LNCaP clone FGC (cell line): ENCODE results near the gene PHF19.

Experiments
- DNase-seq: peaks from one replicate; pipeline ENCODE4 v3.0.0-alpha.2; 2011; ENCODE audit warnings: low read depth
- H3K4me3 ChIP-seq: 2 replicates; pipeline ENCODE4 v1.5.1; 2011; ENCODE audit warnings: mild to moderate bottlenecking, low read depth, low read length, control low read depth
- TF ChIP-seq, protein P1 (sequence below): IDR thresholded peaks from 2 replicates; pipeline ENCODE4 v1.5.1; 2012; ENCODE audit warnings: mild to moderate bottlenecking; ENCODE audit not compliant: control insufficient read depth, insufficient read depth; ENCODE audit errors: extremely low read depth

Gene PHF19

GRCh38 chr9:120859361-120859760 lies 17.6 kb downstream of the PHF19 start:
- no peak overlapping the region for H3K4me3 ChIP-seq
- no peak for DNase-seq
- TF ChIP-seq, protein P1, sequence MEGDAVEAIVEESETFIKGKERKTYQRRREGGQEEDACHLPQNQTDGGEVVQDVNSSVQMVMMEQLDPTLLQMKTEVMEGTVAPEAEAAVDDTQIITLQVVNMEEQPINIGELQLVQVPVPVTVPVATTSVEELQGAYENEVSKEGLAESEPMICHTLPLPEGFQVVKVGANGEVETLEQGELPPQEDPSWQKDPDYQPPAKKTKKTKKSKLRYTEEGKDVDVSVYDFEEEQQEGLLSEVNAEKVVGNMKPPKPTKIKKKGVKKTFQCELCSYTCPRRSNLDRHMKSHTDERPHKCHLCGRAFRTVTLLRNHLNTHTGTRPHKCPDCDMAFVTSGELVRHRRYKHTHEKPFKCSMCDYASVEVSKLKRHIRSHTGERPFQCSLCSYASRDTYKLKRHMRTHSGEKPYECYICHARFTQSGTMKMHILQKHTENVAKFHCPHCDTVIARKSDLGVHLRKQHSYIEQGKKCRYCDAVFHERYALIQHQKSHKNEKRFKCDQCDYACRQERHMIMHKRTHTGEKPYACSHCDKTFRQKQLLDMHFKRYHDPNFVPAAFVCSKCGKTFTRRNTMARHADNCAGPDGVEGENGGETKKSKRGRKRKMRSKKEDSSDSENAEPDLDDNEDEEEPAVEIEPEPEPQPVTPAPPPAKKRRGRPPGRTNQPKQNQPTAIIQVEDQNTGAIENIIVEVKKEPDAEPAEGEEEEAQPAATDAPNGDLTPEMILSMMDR, result no peak

GRCh38 chr9:120857902-120858301 lies 19.1 kb downstream of the PHF19 start:
- no peak for DNase-seq
- TF ChIP-seq, protein P1, result no peak
- no peak overlapping the region for H3K4me3 ChIP-seq

- no peak for DNase-seq
- TF ChIP-seq, protein P1, result no peak
- H3K4me3 ChIP-seq, result no peak overlapping the region
Observed at GRCh38 chr9:120857481-120857880, 19.5 kb downstream of the PHF19 start.

GRCh38 chr9:120856700-120857099 lies 20.3 kb downstream of the PHF19 start:
- no peak for DNase-seq
- no peak overlapping the region for H3K4me3 ChIP-seq
- TF ChIP-seq, protein P1, result no peak

DNA sequence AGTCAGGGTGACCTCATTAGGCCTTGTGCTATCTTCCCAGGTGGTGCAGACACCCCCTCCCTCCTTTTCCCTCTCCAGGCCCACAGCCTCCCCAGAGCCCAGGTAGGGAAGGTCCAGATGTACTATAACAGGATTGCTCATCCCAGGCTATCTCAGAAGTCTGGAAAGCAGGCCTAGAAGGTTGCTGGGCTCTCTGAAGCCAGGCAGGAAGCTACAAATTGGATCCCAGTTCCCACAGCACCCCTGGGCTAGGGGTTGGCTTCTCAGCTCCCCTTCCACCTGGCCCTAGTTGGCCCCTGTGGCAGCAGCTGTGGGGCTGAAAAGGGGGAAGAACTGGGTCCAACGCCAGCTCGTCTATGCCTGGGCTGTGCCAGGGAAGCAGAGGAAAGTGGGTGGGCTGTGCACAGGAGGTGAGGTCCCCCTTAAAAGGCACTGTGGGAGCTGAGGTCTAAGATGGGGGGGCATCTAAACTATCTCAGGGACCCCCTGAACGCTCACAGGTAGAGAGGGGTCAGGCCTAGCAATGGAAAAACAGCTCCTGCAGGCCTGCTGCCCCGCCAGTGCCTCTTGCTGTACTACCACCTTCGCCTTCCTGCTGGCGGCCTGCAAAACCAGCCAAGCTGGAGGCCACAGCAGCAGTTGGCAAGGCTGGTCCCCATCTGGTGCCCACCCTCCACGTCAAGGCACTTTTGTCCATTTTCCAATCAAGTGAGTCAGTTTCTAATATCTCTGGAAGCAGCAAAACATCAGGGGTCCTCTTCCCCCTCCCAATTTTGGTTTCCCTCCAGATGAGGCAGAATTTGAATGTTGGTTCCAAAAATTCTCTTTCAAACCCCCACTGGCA lies 20.9 kb downstream of the PHF19 start:
- TF ChIP-seq, protein P1, result no peak
- no peak for DNase-seq

GRCh38 chr9:120854596-120855327 lies 22.2 kb downstream of the PHF19 start:
- no peak for DNase-seq
- TF ChIP-seq, protein P1, result no peak
- no peak overlapping the region for H3K4me3 ChIP-seq

More for the DNA sequence above, 20.9 kb downstream of the PHF19 start:
- H3K4me3 ChIP-seq, result no peak overlapping the region
